Activated CD4-positive, alpha-beta T cell treated with anti-CD3 and anti-CD28 coated beads for 24 hours (primary cell): Measurements from ENCODE around the gene CENPI.
A peak's percentile ranks its signal among the peaks of the same experiment; 100 is the strongest.
"Not testable (repeated sequence)": the region's sequence is repeated elsewhere in the genome, so short reads cannot be mapped to it uniquely, and the experiment has no call there.

ENCODE experiments used
- DNase-seq, 2 donors: peaks; one replicate each; pipeline ENCODE4 v3.0.0-alpha.2; 2020; ENCODE audit warnings: low read depth in 2 of 2

CENPI gene

GRCh38 chrX:101097546-101098453 lies at the start of gene CENPI:
CENPI (plus strand) TSS chrX:101098204; CDS start chrX:101101071, 2,867 bp downstream.
- peak; percentile 81 to 84 for DNase-seq

- no peak for DNase-seq
Observed at GRCh38 chrX:101051153-101051548, 46.9 kb upstream of the CENPI start.

- DNase-seq, result peak; percentile 65 to 69
Observed at GRCh38 chrX:101051549-101052302, 46.3 kb upstream of the CENPI start, which contains the start of gene TRMT2B. TRMT2B (minus strand) TSS chrX:101052111; CDS start chrX:101042289, 9,822 bp downstream.

- not testable (repeated sequence) for DNase-seq
Observed at GRCh38 chrX:101056551-101056950, 41.5 kb upstream of the CENPI start.

- DNase-seq, result no peak
Observed at GRCh38 chrX:101057093-101057714, 40.8 kb upstream of the CENPI start.

GRCh38 chrX:101062176-101062575 lies 35.8 kb upstream of the CENPI start:
- DNase-seq, result no peak

- no peak for DNase-seq
Observed at GRCh38 chrX:101071582-101071981, 26.4 kb upstream of the CENPI start.

- DNase-seq, result no peak
Observed at GRCh38 chrX:101078716-101079598, 19.0 kb upstream of the CENPI start, which contains the start of gene TMEM35A. TMEM35A (plus strand) TSS chrX:101078879; CDS start chrX:101079003, 124 bp downstream.

GRCh38 chrX:101079736-101080270 lies 18.2 kb upstream of the CENPI start:
- DNase-seq, result no peak

GRCh38 chrX:101080326-101081124 lies 17.5 kb upstream of the CENPI start:
- no peak for DNase-seq

- no peak for DNase-seq
Observed at GRCh38 chrX:101081231-101081630, 16.8 kb upstream of the CENPI start.

- no peak for DNase-seq
Observed at GRCh38 chrX:101091817-101092216, 6.2 kb upstream of the CENPI start.

GRCh38 chrX:101108284-101108683 lies 10.3 kb downstream of the CENPI start:
- DNase-seq, result no peak

- DNase-seq, result no peak
Observed at GRCh38 chrX:101117701-101118100, 19.7 kb downstream of the CENPI start.

- no peak for DNase-seq
Observed at GRCh38 chrX:101136235-101136634, 38.2 kb downstream of the CENPI start.
